GM12878 (cell line): Measurements from ENCODE around the gene PCP2. TPM values are rescaled to one million over a fixed set of nuclear protein-coding genes. Genes with fewer than 3 reads are reported as not detected.

ENCODE experiments used
- ATAC-seq: fragments of 200-7000 bp; cut with Tn5 transposase; 3 replicates; pipeline ENCODE4 v1.9.1; 2020; ENCODE audit warnings: mild to moderate bottlenecking, moderate library complexity
- BruUV-seq: library from RNA; stranded (reverse); fragments of 400-500 nt; replicated peaks from 2 replicates; lab custom pipeline; 2021; lab: Mats Ljungman, UMichigan
- CTCF ChIA-PET: fragments of 300-600 bp; sonication (Branson Sonifier 250); formaldehyde crosslinking; extraction: SDS; loops from one replicate; lab custom pipeline; 2021; ENCODE audit warnings: inconsistent platforms; lab: Yijun Ruan, JAX
- POLR2A ChIA-PET: fragments of 350-600 bp; formaldehyde crosslinking; extraction: SDS; loops from one replicate; lab custom pipeline; 2021; ENCODE audit warnings: inconsistent platforms; lab: Charles Lee
- RAD21 ChIA-PET: fragments of 300-600 bp; sonication (Branson Sonifier 250); formaldehyde crosslinking; loops from one replicate; lab custom pipeline; 2023; ENCODE audit warnings: antibody characterized with exemption; ENCODE audit not compliant: unreplicated experiment; lab: Charles Lee
- SMC1A ChIA-PET: fragments of 300-600 bp; sonication (Branson Sonifier 250); formaldehyde crosslinking; loops from one replicate; lab custom pipeline; 2023; ENCODE audit not compliant: unreplicated experiment, uncharacterized antibody; lab: Charles Lee
- DNase-seq: peaks from one replicate; pipeline ENCODE4 v3.0.0-alpha.2; 2011; ENCODE audit warnings: low read depth, low spot score
- FAIRE-seq: peaks from 3 replicates; lab custom pipeline; 2011; peaks lifted over from hg19 to GRCh38; lab: Jason Lieb, UNC
- H2AFZ ChIP-seq: 2 replicates; pipeline ENCODE4 v1.6.0; 2011; ENCODE audit warnings: low read depth, low read length, control low read depth; ENCODE audit not compliant: control insufficient read depth
- H3K27ac ChIP-seq: 2 replicates; pipeline ENCODE4 v1.5.1; 2011; ENCODE audit warnings: control low read depth; ENCODE audit not compliant: control insufficient read depth, insufficient read depth
- H3K27me3 ChIP-seq, 2 experiments: replicated peaks in 1 of 2; 2 replicates each; pipeline versions ENCODE4 v1.6.0 to v1.6.1; 2011; ENCODE audit warnings: low read length in 1 of 2; ENCODE audit not compliant: control insufficient read depth in 2 of 2, insufficient read depth in 2 of 2
- H3K36me3 ChIP-seq, 2 experiments: 2 replicates each; pipeline ENCODE4 v1.5.1; 2011; ENCODE audit warnings: low read length in 1 of 2; ENCODE audit not compliant: control insufficient read depth in 2 of 2, insufficient read depth in 2 of 2
- H3K4me1 ChIP-seq: 2 replicates; pipeline ENCODE4 v1.6.1; 2011; ENCODE audit warnings: mild to moderate bottlenecking, low read length, moderate library complexity, mixed read lengths; ENCODE audit not compliant: control insufficient read depth, insufficient read depth
- H3K4me2 ChIP-seq: 2 replicates; pipeline ENCODE4 v1.6.0; 2011; ENCODE audit warnings: control low read depth; ENCODE audit not compliant: control insufficient read depth, insufficient read depth
- H3K4me3 ChIP-seq: fragments of 200-600 bp; sonication (generic); 2 replicates; pipeline ENCODE4 v1.5.1; 2016
- H3K79me2 ChIP-seq: 2 replicates; pipeline ENCODE4 v1.6.0; 2011; ENCODE audit warnings: low read length; ENCODE audit not compliant: control insufficient read depth, insufficient read depth
- H3K9ac ChIP-seq: 2 replicates; pipeline ENCODE4 v1.8.0; 2011; ENCODE audit warnings: low read length, control low read depth, mixed read lengths; ENCODE audit not compliant: control insufficient read depth, insufficient read depth
- H3K9me3 ChIP-seq: replicated peaks from 3 replicates; pipeline ENCODE4 v1.5.1; 2011; ENCODE audit warnings: mild to moderate bottlenecking, low read length; ENCODE audit not compliant: control insufficient read depth, insufficient read depth
- H4K20me1 ChIP-seq: 2 replicates; pipeline ENCODE4 v1.6.0; 2011; ENCODE audit not compliant: control insufficient read depth, insufficient read depth
- ASH2L ChIP-seq: fragments of 300-600, 200-600 bp; sonication (generic); IDR thresholded peaks from 2 replicates; pipeline ENCODE4 v1.6.1; 2017; ENCODE audit warnings: low read depth, mild to moderate bottlenecking, borderline replicate concordance
- BRCA1 ChIP-seq: IDR thresholded peaks from 2 replicates; pipeline ENCODE4 v1.6.1; 2011; ENCODE audit warnings: low read depth, low read length, improper control_type of control experiment
- CBX5 ChIP-seq: sonication (generic); IDR thresholded peaks from 2 replicates; pipeline ENCODE4 v1.6.1; 2016; ENCODE audit warnings: low read depth, moderate library complexity, mild to moderate bottlenecking, inconsistent platforms
- HDAC6 ChIP-seq: fragments of 200-600 bp; sonication (generic); IDR thresholded peaks from one replicate; pipeline ENCODE4 v1.8.0; 2017; ENCODE audit warnings: antibody characterized with exemption; ENCODE audit not compliant: unreplicated experiment
- JUND ChIP-seq: IDR thresholded peaks from 2 replicates; pipeline ENCODE4 v1.6.1; 2012; ENCODE audit warnings: low read depth, mild to moderate bottlenecking, low read length, improper control_type of control experiment, moderate library complexity
- MEF2A ChIP-seq: IDR thresholded peaks from 2 replicates; pipeline ENCODE4 v1.6.1; 2011; ENCODE audit warnings: low read depth, mild to moderate bottlenecking, low read length, moderate library complexity; ENCODE audit not compliant: insufficient read depth
- MYC ChIP-seq: IDR thresholded peaks from 2 replicates; pipeline ENCODE4 v1.6.1; 2011; ENCODE audit warnings: mild to moderate bottlenecking, low read length, moderate library complexity, inconsistent platforms; ENCODE audit not compliant: insufficient read depth, insufficient replicate concordance, insufficient read length, severe bottlenecking
- NR2C2 ChIP-seq: IDR thresholded peaks from 2 replicates; pipeline ENCODE4 v1.6.1; 2011; ENCODE audit warnings: borderline replicate concordance, low read depth; ENCODE audit not compliant: control insufficient read depth, insufficient read length
- RELA ChIP-seq: fragments of 450-650 bp; IDR thresholded peaks from 2 replicates; pipeline ENCODE4 v1.8.0; 2014; ENCODE audit warnings: borderline replicate concordance; ENCODE audit not compliant: partially characterized antibody
- SMAD1 ChIP-seq: fragments of 450-650 bp; IDR thresholded peaks from 2 replicates; pipeline ENCODE4 v1.6.1; 2018; ENCODE audit warnings: mild to moderate bottlenecking, low read depth; ENCODE audit not compliant: partially characterized antibody
- TCF12 ChIP-seq: IDR thresholded peaks from 2 replicates; pipeline ENCODE4 v1.6.1; 2011; ENCODE audit warnings: low read depth, mild to moderate bottlenecking, low read length
- TCF7 ChIP-seq: IDR thresholded peaks from 2 replicates; pipeline ENCODE4 v1.6.1; 2014; ENCODE audit warnings: antibody characterized with exemption, borderline replicate concordance
- YY1 ChIP-seq: IDR thresholded peaks from 2 replicates; pipeline ENCODE4 v1.6.1; 2011; ENCODE audit warnings: low read depth, mild to moderate bottlenecking, low read length
- ZBTB40 ChIP-seq: fragments of 450-650 bp; IDR thresholded peaks from 2 replicates; pipeline ENCODE4 v1.6.1; 2016; ENCODE audit warnings: mild to moderate bottlenecking, moderate library complexity, borderline replicate concordance
- WGBS: methylation state at CpG from one replicate; pipeline ENCODE4 v1.1.6; 2016; ENCODE audit warnings: low lambda C conversion rate; ENCODE audit not compliant: insufficient replicate concordance, insufficient coverage; ENCODE audit errors: missing lambda C conversion rate; 5-methylcytosine and 5-hydroxymethylcytosine counted together
- in situ Hi-C: fragments of 300-500 bp; cut with MboI; formaldehyde crosslinking; loops from 9 replicates; pipeline ENCODE4 v1.14.3; 2018; ENCODE audit warnings: mixed read lengths
- intact Hi-C: fragments of 100-400 bp; cut with micrococcal nuclease; formaldehyde crosslinking; loops from one replicate; pipeline ENCODE4 v1.14.2; 2022; ENCODE audit not compliant: unreplicated experiment
- polyA plus RNA-seq, 11 experiments: library from polyadenylated mRNA; depleted of rRNA in 4 of 11; unstranded in 6 of 11; stranded (reverse) in 5 of 11; fragments of >200 nt; fragmentation: Nextera tagmentation in 4 of 11; fragmentation: Illumina TruSeq in 1 of 11; extraction: Ambion mirVana in 4 of 11; extraction: Trizol in 1 of 11; gene quantifications; 1 replicate in 1 of 11; 2 replicates in 10 of 11; pipeline versions ENCODE4 v1.2.1 to v1.2.3, GENCODE V29; 2011 to 2016; ENCODE audit warnings: inconsistent platforms in 2 of 11, missing spikeins in 2 of 11, low read depth in 1 of 11
- total RNA-seq, 4 experiments: library from RNA; depleted of rRNA in 3 of 4; stranded (reverse); fragments of >200 nt in 3 of 4; fragmentation: Illumina TruSeq in 1 of 4; extraction: Trizol in 1 of 4; gene quantifications; 2 replicates each; pipeline versions ENCODE4 v1.2.1 to v1.2.3, GENCODE V29; 2013 to 2021
- TF ChIP-seq, protein P1 (sequence below): fragments of 450-650 bp; IDR thresholded peaks from 2 replicates; pipeline ENCODE4 v1.6.1; 2017; ENCODE audit warnings: borderline replicate concordance
- TF ChIP-seq, protein P2 (sequence below): fragments of 450-650 bp; conservative IDR thresholded peaks from 2 replicates; pipeline ENCODE4 v1.6.1; 2017; ENCODE audit warnings: mild to moderate bottlenecking, moderate library complexity

Gene PCP2
- total and polyA plus RNA-seq, 10 of the 15 experiments (the other 5 are each of a cell fraction or from before 2014, with no cell fraction given): 0.10 to 0.62 (median 0.31) TPM; not detected in 5

- TF ChIP-seq, protein P1, sequence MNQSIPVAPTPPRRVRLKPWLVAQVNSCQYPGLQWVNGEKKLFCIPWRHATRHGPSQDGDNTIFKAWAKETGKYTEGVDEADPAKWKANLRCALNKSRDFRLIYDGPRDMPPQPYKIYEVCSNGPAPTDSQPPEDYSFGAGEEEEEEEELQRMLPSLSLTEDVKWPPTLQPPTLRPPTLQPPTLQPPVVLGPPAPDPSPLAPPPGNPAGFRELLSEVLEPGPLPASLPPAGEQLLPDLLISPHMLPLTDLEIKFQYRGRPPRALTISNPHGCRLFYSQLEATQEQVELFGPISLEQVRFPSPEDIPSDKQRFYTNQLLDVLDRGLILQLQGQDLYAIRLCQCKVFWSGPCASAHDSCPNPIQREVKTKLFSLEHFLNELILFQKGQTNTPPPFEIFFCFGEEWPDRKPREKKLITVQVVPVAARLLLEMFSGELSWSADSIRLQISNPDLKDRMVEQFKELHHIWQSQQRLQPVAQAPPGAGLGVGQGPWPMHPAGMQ: no peak
- TF ChIP-seq NR2C2 (no peak), SMAD1 (no peak), JUND (no peak), RELA (no peak), MEF2A (no peak), TCF7 (no peak), MYC (no peak), CBX5 (no peak), TCF12 (no peak), ASH2L (no peak), YY1 (no peak)
These were observed 16.3 kb downstream of the PCP2 start (continued) for GRCh38 chr19:7617172-7617571.

DNA sequence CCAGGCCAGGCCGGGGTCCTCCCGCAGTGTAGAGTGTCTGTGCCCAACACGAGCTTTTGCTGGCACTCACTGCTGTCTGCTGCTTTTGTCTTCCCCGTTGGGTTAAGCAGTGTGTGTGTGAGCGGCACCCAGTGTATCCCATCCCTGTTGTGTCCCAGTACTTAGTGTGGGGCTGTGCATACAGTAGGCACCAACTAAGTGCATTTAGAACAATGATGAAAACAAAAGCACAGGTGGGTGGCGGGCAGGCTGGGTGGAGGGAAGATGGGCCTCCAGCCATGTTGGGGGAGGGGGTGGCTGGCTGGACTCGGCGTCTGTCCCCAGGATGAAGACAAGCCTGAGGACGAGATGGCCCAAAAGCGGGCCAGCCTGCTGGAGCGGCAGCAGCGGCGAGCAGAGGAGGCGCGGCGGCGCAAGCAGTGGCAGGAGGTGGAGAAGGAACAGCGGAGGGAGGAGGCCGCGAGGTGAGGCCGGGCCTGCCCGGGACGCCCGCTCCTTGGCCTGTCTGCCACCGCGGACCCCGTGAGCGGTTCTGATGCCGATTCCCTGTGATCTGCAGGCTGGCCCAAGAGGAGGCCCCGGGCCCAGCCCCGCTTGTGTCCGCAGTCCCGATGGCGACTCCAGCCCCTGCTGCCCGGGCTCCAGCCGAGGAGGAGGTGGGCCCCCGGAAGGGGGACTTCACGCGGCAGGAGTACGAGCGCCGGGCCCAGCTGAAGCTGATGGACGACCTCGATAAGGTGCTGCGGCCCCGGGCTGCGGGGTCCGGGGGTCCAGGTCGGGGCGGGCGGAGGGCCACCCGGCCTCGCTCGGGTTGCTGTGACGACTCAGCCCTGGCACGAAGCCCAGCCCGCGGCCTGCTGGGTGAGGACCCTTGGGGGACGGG is 18.4 kb downstream of the PCP2 start:
- Histone ChIP-seq H3K4me2 (no peak overlapping the region), H3K9me3 (no peaks in the 10 kb centered on the region), H3K4me3 (no peak overlapping the region), H3K27me3 (no peaks in the 10 kb centered on the region), H4K20me1 (no peaks in the 10 kb centered on the region)
- ATAC-seq (no peak), FAIRE-seq (no peak)
- WGBS: 91% methylated on average over 37 of the region's 59 CpGs
- SMC1A ChIA-PET: no interaction called here
- TF ChIP-seq BRCA1 (no peak), HDAC6 (no peak), ZBTB40 (no peak)
- TF ChIP-seq, protein P2, sequence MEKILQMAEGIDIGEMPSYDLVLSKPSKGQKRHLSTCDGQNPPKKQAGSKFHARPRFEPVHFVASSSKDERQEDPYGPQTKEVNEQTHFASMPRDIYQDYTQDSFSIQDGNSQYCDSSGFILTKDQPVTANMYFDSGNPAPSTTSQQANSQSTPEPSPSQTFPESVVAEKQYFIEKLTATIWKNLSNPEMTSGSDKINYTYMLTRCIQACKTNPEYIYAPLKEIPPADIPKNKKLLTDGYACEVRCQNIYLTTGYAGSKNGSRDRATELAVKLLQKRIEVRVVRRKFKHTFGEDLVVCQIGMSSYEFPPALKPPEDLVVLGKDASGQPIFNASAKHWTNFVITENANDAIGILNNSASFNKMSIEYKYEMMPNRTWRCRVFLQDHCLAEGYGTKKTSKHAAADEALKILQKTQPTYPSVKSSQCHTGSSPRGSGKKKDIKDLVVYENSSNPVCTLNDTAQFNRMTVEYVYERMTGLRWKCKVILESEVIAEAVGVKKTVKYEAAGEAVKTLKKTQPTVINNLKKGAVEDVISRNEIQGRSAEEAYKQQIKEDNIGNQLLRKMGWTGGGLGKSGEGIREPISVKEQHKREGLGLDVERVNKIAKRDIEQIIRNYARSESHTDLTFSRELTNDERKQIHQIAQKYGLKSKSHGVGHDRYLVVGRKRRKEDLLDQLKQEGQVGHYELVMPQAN: no peak
- TF ChIP-seq, all 136 proteins: peak for 0
- no peak overlapping the region for H2AFZ ChIP-seq
- no peak overlapping the region for H3K27ac ChIP-seq
- H3K4me1 ChIP-seq: no peaks in the 10 kb centered on the region
- peaks cover 0 to 4% of the 10 kb centered on the region in 2 experiments; a peak in 3 of 4 replicates for H3K36me3 ChIP-seq
- intact Hi-C loops: no loop called here
- ChIA-PET RAD21 (no interaction called here), CTCF (no interaction called here), POLR2A (no interaction called here)
- no peak overlapping the region for H3K9ac ChIP-seq
- H3K79me2 ChIP-seq: no peaks in the 10 kb centered on the region
- DNase-seq: no peak
- in situ Hi-C loops: no loop called here
- no TSS peak for BruUV-seq
